ENCODE results near the gene LMO4. TPM values are rescaled to one million over a fixed set of nuclear protein-coding genes. Genes with fewer than 3 reads are reported as not detected.

LMO4 gene
- total RNA-seq, 2 donors from 2014 or later: 42.9 to 73.6 TPM

DNA sequence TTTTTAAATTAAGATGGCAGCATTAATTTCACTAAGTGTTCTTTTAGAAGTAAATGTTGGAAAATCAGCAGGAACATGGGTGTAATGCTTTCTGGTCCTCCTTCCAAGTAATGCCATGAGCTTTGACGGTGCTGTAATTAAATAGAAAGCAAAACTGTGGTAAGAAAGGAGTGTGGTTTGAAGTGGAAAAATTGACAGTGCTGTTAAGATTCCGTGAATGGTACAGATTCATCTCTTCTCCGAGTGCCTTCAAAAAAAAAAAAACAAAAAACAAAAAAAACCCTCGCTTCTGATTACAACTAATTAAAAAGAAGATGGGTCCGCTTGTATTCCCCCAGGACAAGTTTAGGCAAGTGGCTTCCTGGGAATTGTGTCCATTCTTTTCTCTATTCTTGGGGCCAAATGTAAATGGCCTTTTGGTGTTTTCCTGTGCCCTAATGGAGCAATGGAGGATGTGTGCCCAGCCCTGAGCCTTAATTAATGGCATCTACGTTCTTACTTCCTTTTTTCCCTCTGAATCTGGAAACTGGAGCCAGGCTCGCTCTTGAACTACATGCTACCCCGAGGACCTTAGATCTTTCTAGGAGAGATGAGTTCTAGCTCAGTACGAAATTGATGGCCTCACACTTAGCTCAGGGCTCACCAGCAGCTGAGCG is 5.1 kb downstream of the LMO4 start:
- Mint-ChIP-seq H3K27ac (peak overlapping the region; percentile 97), H3K4me1 (ENCODE audit: low read depth in 2 of 2) (peaks cover 62 to 72% of the 10 kb centered on the region in 2 donors), H3K9me3 (no peaks in the 10 kb centered on the region), H3K36me3 (peaks cover 24% of the 10 kb centered on the region), H3K4me3 (peak overlapping the region; percentile 99), H3K27me3 (no peaks in the 10 kb centered on the region)
- DNase-seq (ENCODE audit: low spot score): no peak
- no peak for ATAC-seq

DNA sequence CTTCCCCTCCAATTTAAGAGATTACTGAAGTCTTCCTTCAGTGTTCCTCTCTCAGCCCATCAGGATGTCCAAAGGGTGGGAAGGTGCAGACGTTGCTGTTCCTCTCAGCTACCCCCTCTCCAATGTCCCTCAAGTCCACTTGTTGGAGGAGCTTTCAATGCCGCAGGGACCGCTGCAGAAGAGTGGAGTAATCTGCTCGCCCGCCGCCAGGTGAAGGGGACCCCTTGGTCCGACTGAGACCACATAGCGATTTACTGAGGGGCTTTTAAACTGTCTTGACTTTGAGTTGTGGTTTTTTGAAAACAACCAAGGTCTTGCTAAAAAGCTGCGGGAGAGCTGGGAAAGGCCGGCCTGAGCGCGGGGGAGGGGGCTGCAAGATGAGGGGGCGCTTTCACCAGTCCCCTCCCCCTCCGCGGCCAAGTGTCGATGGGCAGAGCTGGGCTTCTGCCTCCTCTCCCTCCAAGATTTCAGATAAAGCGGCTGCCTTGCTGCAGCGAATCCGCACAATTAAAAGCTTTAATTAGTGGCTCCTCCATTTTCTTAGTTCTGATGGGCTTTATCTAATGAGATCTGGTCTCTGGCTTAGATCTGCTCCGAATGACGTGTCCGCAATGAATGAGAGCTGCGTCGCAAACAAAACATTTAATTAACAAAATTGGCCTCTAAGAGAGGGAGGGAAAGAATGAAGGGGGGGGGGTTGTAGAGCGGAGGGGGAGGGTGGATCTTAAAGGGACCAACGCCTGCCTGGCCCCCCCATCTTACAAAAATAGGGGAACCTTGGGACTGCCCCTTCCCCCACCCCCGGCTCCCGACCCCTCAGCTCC is 5.9 kb downstream of the LMO4 start:
- peak overlapping the region; percentile 97 for H3K27ac Mint-ChIP-seq
- no peaks in the 10 kb centered on the region for H3K27me3 Mint-ChIP-seq
- no peaks in the 10 kb centered on the region for H3K9me3 Mint-ChIP-seq
- ATAC-seq (peak in 1 of 2 donors; percentile 35), DNase-seq (ENCODE audit: low spot score) (peak; percentile 64)
- H3K4me3 Mint-ChIP-seq: peak overlapping the region; percentile 99
- peaks cover 63 to 73% of the 10 kb centered on the region in 2 donors for H3K4me1 Mint-ChIP-seq (ENCODE audit: low read depth in 2 of 2)
- peaks cover 28% of the 10 kb centered on the region for H3K36me3 Mint-ChIP-seq

DNA sequence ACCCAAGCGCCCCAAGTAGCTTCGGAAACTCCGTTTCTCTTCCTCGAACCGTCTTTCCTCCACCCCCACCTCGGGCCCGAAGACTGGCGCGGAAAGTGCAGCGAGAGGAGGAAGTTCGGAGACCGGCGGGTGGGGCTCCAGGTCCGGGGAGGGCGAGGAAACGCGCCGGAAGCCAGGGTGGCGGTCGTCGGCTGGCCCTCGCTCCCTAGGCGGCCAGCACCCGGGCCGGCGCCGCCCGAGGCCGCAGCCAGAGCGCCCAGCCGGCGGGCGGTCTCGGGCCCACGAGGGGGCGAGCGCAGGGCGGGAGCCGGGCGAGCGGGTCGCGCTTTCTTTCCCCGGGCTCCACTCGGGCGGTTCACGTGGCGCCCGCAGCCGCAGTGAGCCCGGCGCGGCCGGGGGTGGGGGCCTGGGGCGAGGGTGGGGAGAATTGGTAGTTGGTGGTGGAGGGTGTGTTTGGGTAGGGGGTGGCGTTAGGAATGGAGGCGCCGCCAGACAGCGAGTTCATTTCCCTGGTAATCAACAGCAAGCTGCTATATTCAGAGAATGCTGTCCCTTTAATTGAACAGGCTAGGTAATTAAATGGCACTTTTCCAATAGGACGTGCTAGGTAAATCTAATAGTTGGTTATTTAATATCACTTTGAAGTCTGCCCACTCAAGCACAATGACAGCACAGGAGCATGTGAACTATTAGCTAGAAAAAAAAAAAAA is 6.7 kb downstream of the LMO4 start:
- Mint-ChIP-seq H3K4me1 (ENCODE audit: low read depth in 2 of 2) (peaks cover 61 to 69% of the 10 kb centered on the region in 2 donors), H3K27me3 (no peaks in the 10 kb centered on the region), H3K36me3 (peaks cover 35% of the 10 kb centered on the region), H3K27ac (peak overlapping the region; percentile 97), H3K9me3 (no peaks in the 10 kb centered on the region), H3K4me3 (peak overlapping the region; percentile 99)
- DNase-seq (ENCODE audit: low spot score) (peak; percentile 90), ATAC-seq (peak; percentile 86 to 88)

DNA sequence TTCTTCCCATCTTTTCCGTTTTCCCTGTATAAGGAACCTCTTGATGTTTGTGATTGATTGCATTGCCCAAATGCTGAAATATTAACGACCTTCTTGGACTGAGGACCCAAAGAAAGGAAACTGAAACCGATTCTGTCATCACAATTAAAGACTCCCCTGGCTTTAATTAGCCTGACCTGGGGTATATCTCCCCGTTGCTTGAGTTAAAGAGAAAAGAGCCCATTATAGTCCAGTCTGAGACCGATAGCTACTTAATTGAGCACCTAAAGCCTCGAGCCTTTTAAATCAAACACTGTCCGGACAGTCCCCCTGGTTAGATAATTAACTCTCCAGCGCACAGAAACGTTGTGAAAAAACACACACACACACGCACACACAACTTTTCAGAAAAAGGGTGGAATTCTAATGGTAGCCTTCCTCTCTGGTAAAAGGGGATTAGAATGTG is 8.0 kb downstream of the LMO4 start:
- ATAC-seq: no peak
- H3K4me3 Mint-ChIP-seq: peak overlapping the region; percentile 99
- no peak for DNase-seq (ENCODE audit: low spot score)
- peak overlapping the region; percentile 97 for H3K27ac Mint-ChIP-seq
- peaks cover 54 to 60% of the 10 kb centered on the region in 2 donors for H3K4me1 Mint-ChIP-seq (ENCODE audit: low read depth in 2 of 2)
- peaks cover 38% of the 10 kb centered on the region for H3K36me3 Mint-ChIP-seq
- H3K27me3 Mint-ChIP-seq: no peaks in the 10 kb centered on the region
- no peaks in the 10 kb centered on the region for H3K9me3 Mint-ChIP-seq

DNA sequence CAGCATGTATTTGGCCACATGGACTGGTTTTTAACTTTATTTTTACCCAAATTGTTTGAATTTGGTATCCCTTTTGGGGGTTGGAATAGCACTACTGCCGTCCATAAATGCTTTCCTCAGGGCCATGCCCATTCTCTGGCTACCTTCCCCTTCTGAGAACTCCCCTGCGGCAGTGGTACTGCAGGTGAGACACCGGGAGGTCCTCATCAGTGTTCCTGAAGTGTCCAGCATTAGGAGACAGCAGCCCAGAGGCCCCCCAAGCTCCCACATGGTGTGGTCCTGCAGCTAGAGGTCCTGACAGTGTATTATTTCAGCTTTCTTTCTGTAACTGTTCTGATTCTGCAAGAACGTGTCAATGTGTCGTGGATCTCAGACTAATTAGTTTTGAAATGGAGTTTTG is 8.9 kb downstream of the LMO4 start:
- H3K4me3 Mint-ChIP-seq: peak overlapping the region; percentile 99
- ATAC-seq: no peak
- peak overlapping the region; percentile 97 for H3K27ac Mint-ChIP-seq
- H3K4me1 Mint-ChIP-seq (ENCODE audit: low read depth in 2 of 2): peaks cover 49 to 51% of the 10 kb centered on the region in 2 donors
- H3K36me3 Mint-ChIP-seq: peaks cover 40% of the 10 kb centered on the region
- H3K9me3 Mint-ChIP-seq: no peaks in the 10 kb centered on the region
- H3K27me3 Mint-ChIP-seq: no peaks in the 10 kb centered on the region
- no peak for DNase-seq (ENCODE audit: low spot score)

DNA sequence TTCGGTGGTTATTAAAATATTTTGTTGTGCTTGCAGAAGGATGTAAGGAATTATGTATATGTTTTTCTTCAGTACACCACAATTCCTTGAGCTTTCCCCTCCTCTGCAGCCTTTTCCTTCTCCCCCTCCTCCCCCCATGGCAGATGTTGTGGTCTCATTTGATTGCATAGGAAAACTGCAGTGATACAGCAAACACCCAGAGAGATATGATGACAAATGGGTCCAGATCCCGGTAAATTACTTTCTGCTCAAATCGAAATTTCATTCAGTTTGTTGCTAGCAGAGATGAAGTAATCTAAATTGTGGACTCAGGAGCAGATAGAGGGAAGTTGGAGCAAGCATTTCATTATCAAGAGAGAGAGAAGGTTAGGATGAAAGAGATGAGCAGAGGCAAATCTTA is 9.9 kb downstream of the LMO4 start:
- no peak overlapping the region for H3K4me3 Mint-ChIP-seq
- peaks cover 41% of the 10 kb centered on the region in 2 donors for H3K4me1 Mint-ChIP-seq (ENCODE audit: low read depth in 2 of 2)
- ATAC-seq: no peak
- no peak overlapping the region for H3K27ac Mint-ChIP-seq
- no peaks in the 10 kb centered on the region for H3K27me3 Mint-ChIP-seq
- no peaks in the 10 kb centered on the region for H3K9me3 Mint-ChIP-seq
- peaks cover 40% of the 10 kb centered on the region for H3K36me3 Mint-ChIP-seq
- DNase-seq (ENCODE audit: low spot score): no peak

DNA sequence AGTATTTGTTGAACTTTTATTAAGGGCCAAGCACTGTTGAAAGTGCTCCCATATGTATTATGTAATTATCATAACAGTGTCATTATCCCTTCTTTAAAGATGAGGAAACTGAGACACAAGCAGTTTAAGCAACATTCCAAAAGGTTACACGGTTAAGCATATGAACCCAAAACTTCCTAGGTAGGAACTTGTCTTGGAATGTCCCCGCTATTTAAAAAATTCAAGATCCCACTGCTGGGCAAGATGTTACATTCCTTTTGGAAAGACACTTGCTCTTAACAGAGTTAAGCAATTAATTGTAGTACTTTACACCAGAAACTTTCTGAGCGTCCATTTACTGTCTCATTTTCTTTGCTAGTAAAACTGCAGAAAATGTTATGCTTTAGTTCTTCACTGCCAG is 15.6 kb downstream of the LMO4 start:
- Mint-ChIP-seq H3K27me3 (no peaks in the 10 kb centered on the region), H3K4me3 (no peak overlapping the region), H3K9me3 (no peaks in the 10 kb centered on the region), H3K4me1 (ENCODE audit: low read depth in 2 of 2) (peaks cover 0 to 19% of the 10 kb centered on the region in 2 donors), H3K27ac (peak overlapping the region in 1 of 2 donors; percentile 31), H3K36me3 (peaks cover 47% of the 10 kb centered on the region)
- ATAC-seq (no peak), DNase-seq (ENCODE audit: low spot score) (no peak)

DNA sequence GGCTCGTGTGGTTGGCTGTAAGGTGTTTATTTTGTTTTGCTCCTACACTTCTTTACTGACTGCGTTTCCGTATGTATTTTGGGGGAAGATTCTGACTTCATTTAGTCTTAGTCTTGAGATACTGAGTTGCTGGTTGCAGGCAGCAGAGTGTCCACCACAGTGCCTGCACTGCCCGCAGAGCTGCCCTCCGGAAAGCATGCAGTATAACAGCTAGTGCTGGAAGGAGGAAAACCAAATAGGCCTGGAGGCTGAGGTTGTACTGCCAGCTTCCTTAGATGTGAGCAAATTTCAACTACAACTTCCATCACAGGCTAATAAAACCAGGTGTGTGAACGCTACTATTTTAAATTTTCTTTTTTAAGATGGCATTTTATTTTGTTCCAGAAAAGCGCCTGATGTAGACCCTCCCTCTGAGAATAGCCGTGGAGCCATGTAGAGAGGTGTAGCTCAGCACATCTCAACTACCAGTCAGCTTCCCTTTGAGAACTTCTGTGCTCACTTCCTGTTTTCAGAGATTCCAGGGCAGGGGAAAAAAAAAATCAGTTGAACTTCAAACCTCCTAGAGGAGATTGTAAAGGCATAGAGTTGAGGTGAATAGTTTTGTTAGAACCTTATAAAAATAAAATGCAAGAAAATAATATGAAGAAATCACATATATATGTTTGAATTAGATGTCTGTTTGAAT is 17.6 kb downstream of the LMO4 start:
- H3K27me3 Mint-ChIP-seq: no peaks in the 10 kb centered on the region
- H3K4me3 Mint-ChIP-seq: no peak overlapping the region
- H3K27ac Mint-ChIP-seq: peak overlapping the region in 1 of 2 donors; percentile 8
- peaks cover 32% of the 10 kb centered on the region for H3K36me3 Mint-ChIP-seq
- ATAC-seq (no peak), DNase-seq (ENCODE audit: low spot score) (no peak)
- peaks cover 0 to 19% of the 10 kb centered on the region in 2 donors for H3K4me1 Mint-ChIP-seq (ENCODE audit: low read depth in 2 of 2)
- no peaks in the 10 kb centered on the region for H3K9me3 Mint-ChIP-seq

DNA sequence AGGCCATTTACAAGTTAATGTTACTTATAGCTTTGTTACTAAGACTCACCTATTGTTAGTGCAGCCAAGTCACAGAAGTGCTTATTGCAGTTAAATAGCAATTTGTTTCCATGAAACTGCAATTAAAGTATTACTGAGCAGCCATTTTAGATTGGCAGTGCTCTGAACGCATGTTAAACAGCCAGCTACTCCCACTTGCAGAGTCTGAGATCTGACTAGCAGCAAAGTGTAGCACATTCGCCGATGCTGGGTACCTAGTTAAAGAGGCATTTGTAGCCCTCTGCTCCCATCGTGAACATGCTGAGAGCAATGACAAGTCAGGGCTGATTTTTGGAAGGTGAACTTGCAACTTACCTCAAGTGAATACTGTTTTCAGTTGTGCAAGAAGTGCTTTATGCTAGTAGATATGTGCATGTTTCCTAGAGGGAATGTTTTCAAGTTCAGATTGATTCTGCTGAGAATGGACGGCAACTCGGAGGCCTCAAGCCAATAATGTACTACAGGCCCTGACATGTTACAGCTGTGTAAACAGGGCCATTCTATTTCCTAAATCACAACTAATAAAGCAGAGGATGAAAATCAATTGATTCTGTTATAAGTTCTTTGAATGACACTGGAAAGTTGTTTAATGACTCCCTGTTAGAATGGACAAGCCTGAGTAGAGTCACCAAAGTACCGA is 19.8 kb downstream of the LMO4 start:
- ATAC-seq: no peak
- Mint-ChIP-seq H3K4me1 (ENCODE audit: low read depth in 2 of 2) (peaks cover 0 to 19% of the 10 kb centered on the region in 2 donors), H3K27me3 (no peaks in the 10 kb centered on the region), H3K9me3 (no peaks in the 10 kb centered on the region), H3K4me3 (no peak overlapping the region), H3K27ac (no peak overlapping the region), H3K36me3 (peaks cover 15% of the 10 kb centered on the region)
- no peak for DNase-seq (ENCODE audit: low spot score)

DNA sequence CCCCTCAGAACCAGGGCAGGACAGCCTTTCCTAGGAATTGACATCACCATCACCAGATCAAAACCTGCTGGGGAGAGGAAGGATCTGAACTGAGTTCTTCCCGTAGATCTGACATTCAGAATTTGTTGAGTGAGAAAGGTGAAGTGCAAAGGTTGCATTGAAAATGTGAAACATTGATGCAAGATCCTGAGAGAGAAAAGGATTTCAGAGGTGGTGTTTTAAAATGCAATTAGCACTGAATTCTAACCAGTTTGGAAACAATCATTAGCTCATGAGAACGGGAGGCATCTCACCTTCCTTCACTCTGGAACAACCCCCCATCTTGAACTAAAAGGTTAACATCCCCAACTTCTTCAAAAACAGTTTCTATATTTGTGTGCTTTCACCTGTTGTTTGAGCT is 20.4 kb downstream of the LMO4 start:
- H3K36me3 Mint-ChIP-seq: peaks cover 10% of the 10 kb centered on the region
- H3K27ac Mint-ChIP-seq: no peak overlapping the region
- peaks cover 0 to 19% of the 10 kb centered on the region in 2 donors for H3K4me1 Mint-ChIP-seq (ENCODE audit: low read depth in 2 of 2)
- no peaks in the 10 kb centered on the region for H3K27me3 Mint-ChIP-seq
- no peak overlapping the region for H3K4me3 Mint-ChIP-seq
- DNase-seq (ENCODE audit: low spot score) (no peak), ATAC-seq (no peak)
- no peaks in the 10 kb centered on the region for H3K9me3 Mint-ChIP-seq

DNA sequence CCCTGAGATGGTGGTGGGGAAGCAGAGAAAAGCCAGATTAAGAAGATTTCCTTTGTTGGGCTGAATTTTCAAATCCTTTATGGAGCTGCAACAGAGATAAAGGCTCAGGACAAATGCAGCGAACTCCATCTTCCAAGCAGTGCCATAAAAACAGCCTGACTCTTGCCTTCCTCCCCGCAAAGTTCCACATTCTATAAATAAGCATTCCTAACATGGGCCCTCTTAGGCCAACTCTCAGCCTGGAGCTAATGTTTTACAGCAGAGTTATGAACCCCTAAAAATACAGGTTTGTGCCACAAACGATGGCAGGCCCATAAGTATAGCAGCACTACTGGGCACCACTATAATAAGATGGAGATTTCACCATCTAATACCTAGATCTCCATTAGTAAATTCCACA is 27.2 kb downstream of the LMO4 start:
- no peak for ATAC-seq
- Mint-ChIP-seq H3K36me3 (peaks cover 8% of the 10 kb centered on the region), H3K9me3 (no peaks in the 10 kb centered on the region), H3K4me1 (ENCODE audit: low read depth in 2 of 2) (peaks cover 0 to 18% of the 10 kb centered on the region in 2 donors), H3K27me3 (no peaks in the 10 kb centered on the region), H3K27ac (no peak overlapping the region), H3K4me3 (no peak overlapping the region)
- no peak for DNase-seq (ENCODE audit: low spot score)

DNA sequence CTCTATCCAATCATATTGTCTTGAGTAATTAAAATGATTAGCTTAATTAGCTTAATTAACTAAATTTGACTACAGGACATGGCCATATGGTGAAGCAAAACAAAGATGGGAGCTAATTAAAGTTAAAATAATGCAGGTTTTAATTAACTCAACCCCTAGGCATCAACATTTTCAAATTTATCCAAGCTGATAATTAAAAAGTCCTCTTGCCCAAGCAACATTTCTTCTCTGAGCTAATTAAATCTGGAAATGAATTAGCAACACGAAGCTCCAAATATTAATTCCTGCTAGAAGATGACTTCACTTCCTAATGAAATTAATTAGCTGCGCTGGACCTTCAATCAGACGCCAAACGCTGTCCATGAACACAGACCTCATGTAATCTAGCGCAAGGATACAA is 27.9 kb downstream of the LMO4 start:
- no peaks in the 10 kb centered on the region for H3K27me3 Mint-ChIP-seq
- H3K27ac Mint-ChIP-seq: no peak overlapping the region
- no peak for DNase-seq (ENCODE audit: low spot score)
- H3K9me3 Mint-ChIP-seq: no peaks in the 10 kb centered on the region
- no peak overlapping the region for H3K4me3 Mint-ChIP-seq
- no peak for ATAC-seq
- peaks cover 0 to 18% of the 10 kb centered on the region in 2 donors for H3K4me1 Mint-ChIP-seq (ENCODE audit: low read depth in 2 of 2)
- peaks cover 8% of the 10 kb centered on the region for H3K36me3 Mint-ChIP-seq

DNA sequence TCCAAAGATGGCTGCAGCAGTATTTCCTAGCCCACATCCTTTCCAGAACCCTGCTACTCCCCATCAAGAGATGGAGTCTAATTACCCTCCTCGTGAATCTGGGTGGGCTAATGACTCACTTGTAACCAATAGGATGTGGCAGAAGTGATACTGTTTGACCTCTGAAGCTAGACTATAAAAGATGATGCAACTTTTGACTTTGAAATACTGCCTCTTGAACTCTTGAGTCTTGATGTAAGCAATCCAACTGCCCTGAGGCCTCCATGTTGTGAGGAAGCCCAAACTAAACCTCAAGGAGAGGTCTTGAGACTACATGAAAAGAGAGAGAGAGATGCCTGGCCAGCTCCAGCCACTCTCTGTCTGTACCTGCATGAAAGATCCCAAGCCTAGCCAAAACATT is 29.5 kb downstream of the LMO4 start:
- peaks cover 0 to 14% of the 10 kb centered on the region in 2 donors for H3K4me1 Mint-ChIP-seq (ENCODE audit: low read depth in 2 of 2)
- no peak overlapping the region for H3K27ac Mint-ChIP-seq
- peaks cover 8% of the 10 kb centered on the region for H3K36me3 Mint-ChIP-seq
- no peaks in the 10 kb centered on the region for H3K27me3 Mint-ChIP-seq
- H3K9me3 Mint-ChIP-seq: no peaks in the 10 kb centered on the region
- peak; percentile 53 to 68 for ATAC-seq
- H3K4me3 Mint-ChIP-seq: no peak overlapping the region
- no peak for DNase-seq (ENCODE audit: low spot score)
